ENCODE data around the gene RNASE11.
"Not testable (repeated sequence)": the region's sequence is repeated elsewhere in the genome, so short reads cannot be mapped to it uniquely, and the experiment has no call there.

Gene RNASE11

GRCh38 chr14:20614038-20614840, 26.4 kb upstream of the RNASE11 start:
- DNase-seq (ENCODE audit: low read depth) = no peak

GRCh38 chr14:20613094-20614037, 25.6 kb upstream of the RNASE11 start:
- DNase-seq (ENCODE audit: low read depth) = peak; percentile 84

- no peak for DNase-seq (ENCODE audit: low read depth)
These were observed 24.6 kb upstream of the RNASE11 start for GRCh38 chr14:20612403-20612802.

GRCh38 chr14:20611277-20611676, 23.5 kb upstream of the RNASE11 start:
- no peak for DNase-seq (ENCODE audit: low read depth)

- peak; percentile 66 for DNase-seq (ENCODE audit: low read depth)
These were observed 22.4 kb upstream of the RNASE11 start for GRCh38 chr14:20610002-20610765.

DNA sequence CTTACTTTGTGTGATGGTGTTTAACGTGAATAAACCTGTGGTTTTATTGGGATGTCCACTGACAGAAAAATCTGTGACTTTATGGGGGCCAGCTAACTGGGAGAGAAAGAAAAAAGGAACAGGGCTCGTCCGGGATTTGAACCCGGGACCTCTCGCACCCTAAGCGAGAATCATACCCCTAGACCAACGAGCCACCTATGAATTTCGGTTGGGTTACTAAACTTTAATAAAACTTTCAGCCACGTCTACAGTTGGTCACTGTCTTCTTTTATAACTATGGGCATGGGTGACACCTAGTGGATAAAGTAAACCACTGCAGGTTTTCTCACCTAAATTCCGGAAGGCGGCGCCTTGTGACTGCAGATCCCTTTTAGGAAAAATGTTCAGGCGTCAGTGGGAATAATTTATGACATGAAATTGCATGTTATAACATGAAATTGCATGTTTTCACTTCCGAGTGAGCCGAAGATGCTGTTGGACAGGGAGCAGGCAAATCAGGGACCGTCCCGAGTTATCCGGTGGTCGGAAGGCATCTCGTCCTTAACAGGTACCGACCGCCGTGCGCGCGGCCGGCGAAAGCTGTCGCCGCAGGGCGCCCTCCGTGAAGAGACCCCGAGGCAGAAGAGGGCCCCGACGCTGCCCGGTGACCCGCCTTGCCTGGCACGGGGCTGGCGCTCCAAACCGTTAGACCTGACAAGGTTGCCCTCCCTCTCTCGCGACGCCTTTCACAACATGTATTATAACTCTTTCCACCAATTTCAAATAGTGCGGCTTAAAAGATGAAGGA, 21.6 kb upstream of the RNASE11 start:
- peak; percentile 38 for DNase-seq (ENCODE audit: low read depth)

GRCh38 chr14:20608383-20609110, 20.7 kb upstream of the RNASE11 start:
- DNase-seq (ENCODE audit: low read depth) = no peak

- no peak for DNase-seq (ENCODE audit: low read depth)
These were observed 19.8 kb upstream of the RNASE11 start for GRCh38 chr14:20607617-20608016.

DNA sequence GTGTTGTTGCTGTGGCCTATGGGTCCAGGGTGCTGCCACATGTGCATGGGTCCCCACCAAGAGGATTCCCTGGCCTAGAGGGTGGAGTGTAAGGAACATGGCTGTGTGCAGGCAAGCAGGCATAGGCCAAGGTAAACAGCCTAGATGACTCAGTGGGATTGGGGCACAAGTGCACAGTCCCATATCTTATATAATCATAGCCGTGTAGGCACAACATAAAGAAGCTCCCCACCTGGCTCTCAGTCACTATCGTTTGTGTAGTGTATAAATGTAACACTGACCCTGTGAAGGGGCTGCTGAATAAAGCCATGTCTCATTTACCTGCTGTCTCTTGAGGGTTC, 19.1 kb upstream of the RNASE11 start:
- no peak for DNase-seq (ENCODE audit: low read depth)

DNA sequence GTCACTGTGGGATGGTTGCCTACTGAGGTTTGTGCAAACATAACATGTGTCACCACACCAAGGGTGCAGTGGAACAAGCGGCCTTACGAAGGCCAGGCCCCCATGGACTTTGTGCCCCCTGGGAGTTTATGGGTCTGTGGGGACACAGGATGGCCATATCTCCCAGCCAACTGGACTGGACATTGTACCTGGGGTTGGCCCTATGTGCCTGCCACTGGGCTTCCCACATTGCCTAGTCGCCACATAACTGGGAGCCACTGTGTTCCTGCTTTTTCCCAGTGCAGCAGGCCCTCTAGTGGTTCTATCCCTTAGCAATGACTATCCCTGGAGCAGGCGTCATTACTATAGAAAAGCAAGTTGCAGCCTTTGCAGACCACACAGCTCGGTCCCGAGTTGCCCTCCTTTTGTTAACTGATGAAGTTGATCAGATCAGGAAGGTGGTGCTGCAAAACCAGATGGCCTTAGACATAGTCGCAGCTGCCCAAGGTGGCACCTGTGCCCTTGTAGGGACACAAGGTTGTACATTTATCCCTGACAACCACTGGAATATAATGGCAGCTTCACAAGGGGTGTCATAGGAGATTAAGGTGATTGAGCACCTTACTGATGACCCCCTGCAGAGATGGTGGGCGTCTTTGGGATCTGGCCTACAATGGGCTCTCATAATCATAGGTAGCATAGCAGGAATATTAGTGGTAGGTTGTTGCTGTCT, 18.5 kb upstream of the RNASE11 start:
- DNase-seq (ENCODE audit: low read depth) = no peak

DNA sequence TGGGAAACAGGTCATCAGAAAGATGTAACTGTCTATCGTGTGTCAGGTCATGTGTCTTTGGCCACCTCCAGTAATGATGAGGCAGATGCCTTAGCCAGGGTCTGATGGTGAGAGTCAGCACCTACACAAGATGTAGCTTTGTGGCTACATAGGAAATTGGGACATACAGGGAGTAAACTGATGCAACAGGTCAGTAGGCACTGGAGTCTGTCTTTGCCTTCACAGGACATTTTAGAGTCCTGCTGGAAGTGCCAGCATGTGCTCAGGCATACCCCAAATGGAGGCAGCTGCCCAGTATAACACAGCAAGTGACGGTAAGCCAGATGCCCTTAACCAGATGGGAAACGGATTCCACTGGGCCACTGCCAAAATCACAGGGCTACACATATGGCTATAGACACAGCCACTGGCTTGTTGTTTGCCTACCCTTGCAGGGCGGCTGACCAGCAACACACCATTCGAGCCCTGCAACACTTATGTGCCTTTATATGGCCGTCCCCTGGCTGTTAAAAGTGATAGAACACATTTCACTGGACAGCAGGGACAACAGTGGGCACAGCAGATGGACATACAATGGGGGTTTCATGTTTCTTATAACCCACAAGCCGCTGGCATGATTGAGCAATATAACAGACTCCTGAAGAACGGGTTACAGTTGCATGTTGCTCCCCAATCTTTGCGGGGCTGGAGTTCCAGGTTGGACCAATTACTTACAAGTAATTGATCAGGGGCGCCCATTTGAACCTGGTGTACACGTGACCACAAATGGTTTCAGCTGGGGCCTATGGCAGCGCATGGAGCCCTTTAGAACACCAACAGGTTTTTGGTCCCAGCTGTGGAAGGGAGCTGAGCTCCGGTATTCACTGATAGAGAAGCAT, 16.3 kb upstream of the RNASE11 start:
- no peak for DNase-seq (ENCODE audit: low read depth)

DNA sequence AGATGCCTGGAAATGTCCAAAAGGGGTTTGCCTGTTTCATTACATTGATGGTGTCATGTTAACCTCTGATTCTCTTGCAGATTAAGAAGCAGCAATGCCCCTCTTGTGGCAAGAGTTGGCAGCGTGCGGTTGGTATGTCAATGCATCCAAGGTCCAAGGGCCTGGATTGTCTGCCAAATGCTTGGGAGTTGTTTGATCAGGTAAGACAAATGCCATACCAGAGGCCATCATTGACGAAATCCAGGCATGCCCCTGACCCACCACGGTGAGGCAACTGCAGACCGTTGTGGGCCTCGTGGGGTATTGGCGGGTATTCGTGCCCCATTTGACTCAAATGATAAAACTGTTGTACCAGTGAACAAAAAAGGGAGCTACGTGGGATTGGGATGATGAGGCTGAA, 14.8 kb upstream of the RNASE11 start:
- DNase-seq (ENCODE audit: low read depth) = no peak

GRCh38 chr14:20601522-20601921, 13.7 kb upstream of the RNASE11 start:
- DNase-seq (ENCODE audit: low read depth) = no peak

GRCh38 chr14:20597108-20597507, 9.3 kb upstream of the RNASE11 start:
- no peak for DNase-seq (ENCODE audit: low read depth)

GRCh38 chr14:20595726-20596125, 7.9 kb upstream of the RNASE11 start:
- DNase-seq (ENCODE audit: low read depth) = not testable (repeated sequence)

GRCh38 chr14:20592574-20592973, 4.8 kb upstream of the RNASE11 start:
- no peak for DNase-seq (ENCODE audit: low read depth)

DNA sequence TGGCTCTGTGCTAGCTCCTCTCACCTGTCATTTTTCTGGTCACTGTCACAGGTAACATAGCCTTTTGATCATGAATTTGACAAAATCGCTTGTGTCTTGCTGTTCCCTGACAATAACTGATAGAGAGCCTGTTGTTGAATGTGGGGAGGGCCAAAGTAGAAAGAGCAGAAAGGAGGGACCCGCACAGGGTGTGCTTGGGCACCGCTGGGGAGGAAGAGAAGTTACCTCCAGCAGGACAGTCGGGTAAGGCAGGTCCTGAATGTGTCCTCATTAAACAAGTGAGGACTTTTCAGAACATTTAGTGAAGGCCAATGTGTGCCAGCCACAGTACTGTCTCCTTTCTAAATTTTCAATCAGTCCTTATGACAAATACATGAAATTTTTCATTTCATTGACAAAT, 3.4 kb upstream of the RNASE11 start, which contains the start of gene RNASE12:
Gene RNASE12, minus strand, starts transcription at position 142 of the 400 bp plus-strand sequence. CDS start 653 bp downstream, outside the sequence.
- no peak for DNase-seq (ENCODE audit: low read depth)

GRCh38 chr14:20583908-20584307, 3.9 kb downstream of the RNASE11 start:
- no peak for DNase-seq (ENCODE audit: low read depth)

DNA sequence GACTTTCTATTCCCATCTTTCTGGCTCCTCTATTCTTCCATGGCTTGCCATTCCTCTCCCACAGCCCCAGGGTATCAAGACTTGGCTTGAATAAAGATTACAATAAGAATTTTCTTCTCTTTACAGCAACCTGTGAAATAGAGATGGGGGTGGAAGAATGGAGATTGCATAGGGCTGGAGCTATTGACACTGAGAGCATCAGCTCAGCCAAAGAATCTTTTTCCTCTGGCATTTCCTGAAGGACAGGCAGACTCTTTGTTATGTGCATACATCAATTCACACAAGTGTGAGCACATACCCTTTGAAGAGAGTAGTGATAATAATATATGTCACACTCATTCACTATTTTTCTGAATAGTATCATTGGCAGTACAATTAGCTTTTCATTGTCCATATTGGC, 4.7 kb downstream of the RNASE11 start:
- DNase-seq (ENCODE audit: low read depth) = no peak

Measured in stimulated activated CD4-positive, alpha-beta T cell treated with anti-CD3 and anti-CD28 coated beads, Interleukin-2, amount 100 ng/mL, for 4 hours (primary cell).